ENCODE data around the gene CDK2AP2. TPM values are rescaled to one million over a fixed set of nuclear protein-coding genes. Genes with fewer than 3 reads are reported as not detected.

CDK2AP2 gene
- total and polyA plus RNA-seq, 2 donors (not counting 3 experiments of a cell fraction or from before 2014, with no cell fraction given), result 81.2 to 143 TPM

- no peak overlapping the region for H2AFZ ChIP-seq (ENCODE audit: low read depth, low read length)
- no peak overlapping the region for H3K4me2 ChIP-seq (ENCODE audit: insufficient read depth, low read length)
- H3K36me3 ChIP-seq (ENCODE audit: control insufficient read depth in 2 of 2, extremely low read depth in 1 of 2, insufficient read depth in 2 of 2, low read length in 2 of 2), result no peaks in the 10 kb centered on the region
- ChIA-PET POLR2A (no interaction called here), CTCF (interaction anchor here (1.2 kb wide), 1 partner anchor 29 kb away, joined by 3 read pairs; no protein-coding TSS in a partner anchor)
- no peaks in the 10 kb centered on the region for H3K4me1 ChIP-seq (ENCODE audit: control insufficient read depth, extremely low read depth, insufficient read depth, low read length)
- intact Hi-C loops (cut with micrococcal nuclease), result no loop called here
- H3K4me3 ChIP-seq (replicated peaks in 1 of 3; ENCODE audit: insufficient read depth in 1 of 3, low read depth in 1 of 3, low read length in 3 of 3), result no peak overlapping the region
- TF ChIP-seq MYC (IDR thresholded peaks at IDR 0.05; ENCODE audit: low read depth, low read length), result no peak
- TF ChIP-seq CTCF (IDR thresholded peaks at IDR 0.05; ENCODE audit: extremely low read depth in 1 of 2, insufficient read depth in 1 of 2, low read depth in 1 of 2, low read length in 2 of 2), result no peak
- TF ChIP-seq POLR2A (IDR thresholded peaks at IDR 0.05; ENCODE audit: low read depth, low read length), result no peak
- TF ChIP-seq EZH2 (IDR thresholded peaks at IDR 0.05; ENCODE audit: borderline replicate concordance, low read depth, low read length, severe bottlenecking), result no peak
- no peak for TF ChIP-seq JUN (IDR thresholded peaks at IDR 0.05; ENCODE audit: borderline replicate concordance, insufficient read depth, insufficient read length, low read depth)
- no peak for TF ChIP-seq FOS (IDR thresholded peaks at IDR 0.05; ENCODE audit: borderline replicate concordance, insufficient read depth, low read length)
- no peak for TF ChIP-seq MAX (IDR thresholded peaks at IDR 0.05; ENCODE audit: insufficient read depth, insufficient read length)
- TF ChIP-seq GATA2 (IDR thresholded peaks at IDR 0.05; ENCODE audit: insufficient read depth, insufficient read length, low read depth, low read length), result no peak
- TF ChIP-seq POLR2AphosphoS5 (IDR thresholded peaks at IDR 0.05; ENCODE audit: insufficient read depth, low read depth, low read length), result no peak
- FAIRE-seq (no peak), DNase-seq (ENCODE audit: low read depth, low spot score) (no peak)
- no TSS peak for BruUV-seq (replicated peaks)
- no peak overlapping the region for H3K9ac ChIP-seq (replicated peaks; ENCODE audit: extremely low read depth, insufficient read depth, low read length)
- peaks cover 6% of the 10 kb centered on the region in 2 experiments for H3K27me3 ChIP-seq (ENCODE audit: control insufficient read depth in 2 of 2, insufficient read depth in 2 of 2, low read length in 2 of 2)
- dilution Hi-C loops (cut with MboI; ENCODE audit: extremely low pct_ligation_motif_present, low sequenced_read_pairs), result no loop called here
- no peaks in the 10 kb centered on the region for H3K79me2 ChIP-seq (ENCODE audit: control insufficient read depth, insufficient read depth, low read length)
- no peak overlapping the region for H3K27ac ChIP-seq (ENCODE audit: insufficient read depth, low read depth, low read length)
- H4K20me1 ChIP-seq (replicated peaks; ENCODE audit: control insufficient read depth, extremely low read depth, insufficient read depth, low read length), result no peaks in the 10 kb centered on the region
- no peaks in the 10 kb centered on the region for H3K9me3 ChIP-seq (replicated peaks; ENCODE audit: control insufficient read depth, insufficient read depth, low read length)
- H3K9me1 ChIP-seq (replicated peaks; ENCODE audit: control insufficient read depth, extremely low read depth, insufficient read depth, low read length), result no peaks in the 10 kb centered on the region
Observed at GRCh38 chr11:67543585-67543984, 35.6 kb upstream of the CDK2AP2 start.

Measured in endothelial cell of umbilical vein (primary cell).